ENCODE measurements around the gene GPR143.

Gene GPR143

DNA sequence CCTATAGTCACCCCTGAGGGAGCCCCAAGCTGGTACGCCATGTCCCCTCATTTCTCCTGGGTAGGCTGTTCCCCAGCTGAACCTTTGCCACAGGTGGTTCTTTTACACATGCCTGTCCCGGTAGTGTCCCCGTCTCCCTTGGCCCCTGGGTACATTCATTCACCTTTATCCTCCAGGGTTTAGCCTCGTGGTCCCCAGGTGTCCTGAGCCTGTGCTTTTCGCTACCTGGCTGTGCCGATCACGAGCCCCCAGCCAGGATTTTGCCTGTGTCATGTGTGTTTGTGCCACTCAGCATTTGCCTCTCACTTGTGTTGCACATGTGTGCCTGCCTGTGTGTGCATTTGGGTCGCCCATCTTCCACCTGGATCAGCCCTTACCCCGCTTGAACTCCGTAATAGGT is 57.6 kb downstream of the GPR143 start:
- DNase-seq (ENCODE audit: low spot score) = no peak

GRCh38 chrX:9707306-9708033 is 58.2 kb downstream of the GPR143 start:
- DNase-seq (ENCODE audit: low spot score) = no peak

GRCh38 chrX:9706421-9706820 is 59.2 kb downstream of the GPR143 start:
- no peak for DNase-seq (ENCODE audit: low spot score)

DNA sequence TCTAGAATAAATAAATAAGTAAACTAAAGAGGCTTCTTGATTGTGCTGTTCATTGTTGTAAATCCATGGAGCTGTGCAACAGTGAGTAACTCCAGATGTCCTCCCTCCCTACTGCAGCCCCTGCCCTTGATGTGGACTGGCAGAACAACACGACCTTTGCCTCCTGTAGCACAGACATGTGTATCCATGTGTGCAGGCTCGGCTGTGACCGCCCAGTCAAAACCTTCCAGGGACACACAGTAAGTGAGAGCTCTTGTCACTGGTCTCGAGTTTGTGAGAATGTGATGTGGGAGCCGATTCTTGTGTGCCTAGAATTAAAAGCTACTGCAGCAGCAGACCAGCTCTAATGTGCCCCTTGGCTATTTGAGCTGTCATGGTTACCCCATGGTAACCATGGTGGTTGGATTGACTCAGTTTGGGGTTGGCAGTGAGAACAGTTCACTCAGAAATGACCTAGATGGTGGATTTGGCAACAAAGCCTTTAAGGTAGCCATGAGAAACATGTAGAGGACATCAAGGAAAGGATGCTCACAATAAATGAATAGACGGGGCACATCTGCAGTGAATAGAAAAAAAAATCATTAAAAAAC is 60.7 kb downstream of the GPR143 start:
- DNase-seq (ENCODE audit: low spot score) = no peak

- DNase-seq (ENCODE audit: low spot score) = no peak
Observed at GRCh38 chrX:9703406-9703805, 62.2 kb downstream of the GPR143 start.

- DNase-seq (ENCODE audit: low spot score) = no peak
Observed at GRCh38 chrX:9701790-9702189, 63.9 kb downstream of the GPR143 start.

DNA sequence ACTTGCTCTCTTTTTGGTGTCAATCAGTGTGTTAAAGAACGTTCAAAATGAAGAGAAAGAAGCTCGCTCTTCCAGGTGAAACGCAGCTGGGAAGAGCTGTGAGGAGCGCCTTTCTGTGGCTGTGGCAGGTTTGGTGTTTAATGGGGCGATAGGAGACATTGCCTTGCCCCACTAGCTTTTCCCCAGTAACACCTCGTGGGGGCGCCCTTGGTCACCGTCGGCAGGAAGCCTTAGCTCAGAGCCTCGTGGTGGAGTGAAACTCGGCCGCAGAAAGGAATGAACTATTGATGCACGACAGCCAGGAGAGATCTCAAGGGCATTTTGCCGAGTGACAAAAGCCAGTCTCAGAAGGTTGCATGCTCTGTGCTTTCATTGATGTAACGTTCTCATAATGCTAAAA is 65.1 kb downstream of the GPR143 start:
- no peak for DNase-seq (ENCODE audit: low spot score)

DNA sequence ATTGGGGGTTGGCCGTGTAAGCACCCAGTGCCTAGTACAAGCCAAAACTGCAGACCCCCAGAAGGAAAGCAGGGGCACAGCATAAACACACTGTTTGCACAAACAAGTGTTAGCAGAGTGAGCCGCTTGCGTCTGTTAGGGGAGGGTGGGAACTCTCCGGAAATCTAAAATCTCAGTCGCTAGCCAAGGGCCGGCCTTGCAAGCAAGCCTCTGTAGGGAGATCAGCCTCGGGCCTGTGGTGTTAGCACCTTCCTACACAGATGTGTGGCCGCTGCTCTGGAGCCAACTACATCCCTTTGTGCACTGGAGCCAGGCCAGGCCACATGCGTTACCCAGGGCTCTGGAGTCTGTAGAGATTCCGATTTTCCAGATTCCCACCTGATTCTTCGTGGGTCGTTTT is 67.1 kb downstream of the GPR143 start:
- DNase-seq (ENCODE audit: low spot score) = no peak

- DNase-seq (ENCODE audit: low spot score) = no peak
Observed at GRCh38 chrX:9693307-9694001, 72.2 kb downstream of the GPR143 start.

DNA sequence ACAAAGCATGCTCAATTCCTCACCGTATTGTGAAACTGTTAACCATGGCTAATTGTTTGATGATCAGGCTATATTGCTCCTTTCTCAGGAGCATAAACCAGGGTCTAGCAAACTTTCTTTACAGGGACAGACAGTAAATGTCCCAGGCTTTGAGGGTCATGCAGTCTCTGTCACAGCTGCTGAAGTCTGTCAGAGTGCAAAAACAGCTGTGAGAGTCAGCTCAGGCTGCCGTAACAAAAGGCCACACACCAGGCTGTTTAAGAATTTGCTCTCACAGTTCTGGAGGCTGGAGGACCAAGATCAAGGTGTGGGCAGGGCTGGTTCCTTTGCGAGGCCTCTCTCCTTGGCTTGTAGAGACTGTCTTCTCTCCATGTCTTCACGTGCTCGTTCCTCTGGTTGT is 75.6 kb downstream of the GPR143 start:
- DNase-seq (ENCODE audit: low spot score) = no peak

DNA sequence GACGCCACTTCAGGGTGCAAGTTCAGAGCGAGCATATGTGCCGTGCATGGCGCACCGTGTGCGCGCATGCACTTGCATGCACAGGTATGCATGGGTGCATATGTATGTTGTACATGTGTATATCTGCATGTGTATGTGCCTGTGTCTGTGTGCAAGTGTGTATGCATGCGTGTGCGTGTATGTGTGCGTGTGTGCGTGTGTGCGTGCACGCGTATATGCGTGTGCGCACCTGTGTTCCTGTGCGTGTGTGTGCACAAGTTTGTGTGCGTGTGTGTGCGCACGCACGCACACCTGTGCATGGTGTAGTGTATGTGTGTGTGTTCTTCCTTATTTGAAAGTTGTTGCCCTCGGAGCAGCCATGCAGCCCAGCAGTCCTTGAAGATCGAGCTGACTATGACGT is 76.8 kb downstream of the GPR143 start:
- DNase-seq (ENCODE audit: low spot score) = no peak

DNA sequence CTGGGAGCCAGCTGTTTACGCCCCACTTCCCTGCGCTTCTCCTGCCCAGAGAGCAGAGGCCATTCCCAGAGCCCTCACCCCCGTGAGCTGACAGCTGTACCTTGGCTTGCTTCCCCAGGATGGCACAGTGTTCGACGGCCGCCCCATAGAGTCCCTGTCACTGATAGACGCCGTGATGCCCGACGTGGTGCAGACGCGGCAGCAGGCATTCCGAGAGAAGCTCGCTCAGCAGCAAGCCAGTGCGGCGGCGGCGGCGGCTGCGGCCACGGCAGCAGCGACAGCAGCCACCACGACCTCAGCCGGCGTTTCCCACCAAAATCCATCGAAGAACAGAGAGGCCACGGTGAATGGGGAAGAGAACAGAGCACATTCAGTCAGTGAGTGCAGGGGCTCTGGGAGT is 77.7 kb downstream of the GPR143 start:
- DNase-seq (ENCODE audit: low spot score) = no peak

GRCh38 chrX:9683350-9683749 is 82.3 kb downstream of the GPR143 start:
- no peak for DNase-seq (ENCODE audit: low spot score)

- DNase-seq (ENCODE audit: low spot score) = no peak
Observed at GRCh38 chrX:9682861-9683260, 82.8 kb downstream of the GPR143 start.

- no peak for DNase-seq (ENCODE audit: low spot score)
Observed at GRCh38 chrX:9682456-9682855, 83.2 kb downstream of the GPR143 start.

GRCh38 chrX:9681422-9681821 is 84.2 kb downstream of the GPR143 start:
- no peak for DNase-seq (ENCODE audit: low spot score)

DNA sequence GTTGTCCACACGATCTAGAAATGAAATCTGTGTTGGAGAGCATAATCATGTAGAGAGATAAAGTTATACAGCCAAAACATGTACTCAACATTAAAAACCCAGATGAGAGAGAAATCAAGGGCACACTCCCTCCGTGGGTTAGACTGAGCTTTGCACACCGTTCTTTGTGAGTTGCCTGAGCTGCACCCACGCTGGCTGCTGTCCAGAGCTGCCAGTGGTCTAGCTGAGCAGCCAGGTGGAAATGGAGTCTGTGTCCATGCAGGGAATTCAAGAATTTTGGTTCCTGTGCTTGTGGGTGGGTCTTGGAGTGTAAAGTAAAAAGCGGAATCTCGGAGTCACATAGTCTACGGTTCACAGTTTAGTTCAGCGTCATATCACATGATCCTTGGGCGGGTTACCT is 84.6 kb downstream of the GPR143 start:
- DNase-seq (ENCODE audit: low spot score) = no peak

GRCh38 chrX:9678215-9678965 is 87.3 kb downstream of the GPR143 start:
- DNase-seq (ENCODE audit: low spot score) = no peak

- peak; percentile 28 for DNase-seq (ENCODE audit: low spot score)
Observed at GRCh38 chrX:9677098-9677739, 88.4 kb downstream of the GPR143 start.

- DNase-seq (ENCODE audit: low spot score) = no peak
Observed at GRCh38 chrX:9676738-9677097, 88.9 kb downstream of the GPR143 start.

DNA sequence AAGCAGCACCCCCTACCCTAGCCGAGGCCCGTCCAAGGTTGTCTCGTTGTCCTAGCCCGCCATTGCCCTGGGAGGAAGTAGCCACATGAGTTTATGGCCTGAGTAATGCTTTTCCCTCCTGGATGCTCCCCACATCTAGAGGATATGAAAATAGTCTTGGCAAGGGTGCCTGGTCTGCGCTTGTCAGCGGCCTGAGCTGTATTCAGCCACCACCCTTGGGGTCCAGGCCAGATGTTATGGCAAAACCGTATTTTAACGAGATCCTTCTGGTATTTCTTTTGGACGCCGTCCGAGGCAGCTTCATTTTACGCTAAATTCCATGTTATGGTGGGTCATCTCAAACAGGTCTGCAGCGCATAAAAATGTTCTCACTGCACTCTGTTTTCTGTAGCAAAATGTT is 89.3 kb downstream of the GPR143 start:
- DNase-seq (ENCODE audit: low spot score) = no peak

All from germinal center (tissue), 1 donor.